Myocyte (in vitro differentiated cells): ENCODE data around the gene ENDOU. TPM values are rescaled to one million over a fixed set of nuclear protein-coding genes. Genes with fewer than 3 reads are reported as not detected.
A peak's percentile ranks its signal among the peaks of the same experiment; 100 is the strongest.

Source experiments
- DNase-seq: peaks from one replicate; pipeline ENCODE4 v3.0.0-alpha.2; 2012; ENCODE audit warnings: low read depth
- total RNA-seq: library from RNA; depleted of rRNA; stranded (reverse); fragments of >200 nt; gene quantifications from 2 replicates; pipeline ENCODE4 v1.2.3, GENCODE V29; 2014

Gene ENDOU
- total RNA-seq, 1 donor from 2014 or later: not detected

GRCh38 chr12:47744005-47744651 lies 18.8 kb upstream of the ENDOU start:
- DNase-seq: no peak

GRCh38 chr12:47743311-47743860 lies 18.1 kb upstream of the ENDOU start:
- DNase-seq: no peak

GRCh38 chr12:47742253-47742825 lies 17.0 kb upstream of the ENDOU start:
- no peak for DNase-seq

GRCh38 chr12:47741340-47741703 lies 16.0 kb upstream of the ENDOU start:
- DNase-seq: peak; percentile 98

- no peak for DNase-seq
These were observed 15.5 kb upstream of the ENDOU start for GRCh38 chr12:47740606-47741339.

GRCh38 chr12:47739979-47740378 lies 14.7 kb upstream of the ENDOU start:
- no peak for DNase-seq

GRCh38 chr12:47739297-47739696 lies 14.0 kb upstream of the ENDOU start:
- DNase-seq: no peak

GRCh38 chr12:47737936-47738594 lies 12.8 kb upstream of the ENDOU start:
- no peak for DNase-seq

- peak; percentile 61 for DNase-seq
These were observed 11.8 kb upstream of the ENDOU start for GRCh38 chr12:47736877-47737676.

GRCh38 chr12:47736216-47736615 lies 10.9 kb upstream of the ENDOU start:
- DNase-seq: no peak

- no peak for DNase-seq
These were observed 10.4 kb upstream of the ENDOU start for GRCh38 chr12:47735649-47736048.

- peak; percentile 49 for DNase-seq
These were observed 9.6 kb upstream of the ENDOU start for GRCh38 chr12:47734725-47735480.

GRCh38 chr12:47733142-47733541 lies 7.9 kb upstream of the ENDOU start:
- no peak for DNase-seq

- DNase-seq: no peak
These were observed 7.2 kb upstream of the ENDOU start for GRCh38 chr12:47732504-47732903.

- peak; percentile 64 for DNase-seq
These were observed 6.4 kb upstream of the ENDOU start for GRCh38 chr12:47731723-47732122.

- DNase-seq: peak; percentile 80
These were observed 5.1 kb upstream of the ENDOU start for GRCh38 chr12:47730341-47730744.

GRCh38 chr12:47729233-47729632 lies 3.9 kb upstream of the ENDOU start:
- peak; percentile 91 for DNase-seq

GRCh38 chr12:47725893-47726292 lies 603 bp upstream of the ENDOU start:
- DNase-seq: peak; percentile 83

GRCh38 chr12:47722941-47723631 lies 2.2 kb downstream of the ENDOU start:
- no peak for DNase-seq
